Memory B cell (primary cell): ENCODE results near the gene DAB1.
"Not testable (repeated sequence)": the region's sequence is repeated elsewhere in the genome, so short reads cannot be mapped to it uniquely, and the experiment has no call there.

ENCODE experiments used
- ATAC-seq: fragments of 150-1000 bp; cut with Tn5 transposase; 2 replicates; pipeline ENCODE4 v1.10.0; 2021; ENCODE audit warnings: low read depth, mild to moderate bottlenecking, moderate library complexity
- DNase-seq, 2 donors: peaks; one replicate each; pipeline ENCODE4 v3.0.0; 2022; ENCODE audit warnings: low spot score in 2 of 2
- H3K27ac Mint-ChIP-seq: one replicate; pipeline ENCODE4 v1.8.0; 2022; ENCODE audit warnings: mild to moderate bottlenecking, moderate library complexity, mixed read lengths
- H3K27me3 Mint-ChIP-seq: one replicate; pipeline ENCODE4 v1.8.0; 2022; ENCODE audit warnings: mixed read lengths
- H3K36me3 Mint-ChIP-seq: one replicate; pipeline ENCODE4 v1.8.0; 2022; ENCODE audit warnings: mild to moderate bottlenecking, mixed read lengths
- H3K4me1 Mint-ChIP-seq: one replicate; pipeline ENCODE4 v1.8.0; 2022; ENCODE audit warnings: mixed read lengths
- H3K4me3 Mint-ChIP-seq: one replicate; pipeline ENCODE4 v1.8.0; 2022; ENCODE audit warnings: mild to moderate bottlenecking, moderate library complexity, mixed read lengths
- H3K9me3 Mint-ChIP-seq: one replicate; pipeline ENCODE4 v1.8.0; 2022; ENCODE audit warnings: mixed read lengths

The DAB1 gene

DNA sequence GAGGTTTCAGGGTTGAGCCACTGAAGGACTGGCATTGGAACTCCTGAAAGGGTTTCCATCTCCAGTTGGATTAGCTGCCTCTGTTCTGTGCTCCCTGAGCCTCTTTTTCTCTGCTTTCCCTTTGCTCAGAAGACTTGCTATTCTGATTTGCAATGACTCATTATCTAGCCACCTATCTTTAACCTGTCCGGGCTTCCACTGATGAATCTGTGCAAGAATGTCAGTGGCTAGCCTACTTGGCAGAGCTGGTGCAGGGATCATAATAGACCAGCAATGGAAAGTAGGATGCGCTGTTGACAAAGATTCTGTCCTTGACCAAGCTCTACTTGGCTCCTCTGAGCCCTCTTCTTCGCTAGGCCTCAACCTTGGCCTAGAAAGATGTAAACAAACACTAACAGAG is 336.2 kb downstream of the DAB1 start:
- H3K9me3 Mint-ChIP-seq, H3K27me3 Mint-ChIP-seq, ATAC-seq, H3K4me3 Mint-ChIP-seq, DNase-seq, H3K27ac Mint-ChIP-seq, H3K36me3 Mint-ChIP-seq, H3K4me1 Mint-ChIP-seq: not testable (repeated sequence)

DNA sequence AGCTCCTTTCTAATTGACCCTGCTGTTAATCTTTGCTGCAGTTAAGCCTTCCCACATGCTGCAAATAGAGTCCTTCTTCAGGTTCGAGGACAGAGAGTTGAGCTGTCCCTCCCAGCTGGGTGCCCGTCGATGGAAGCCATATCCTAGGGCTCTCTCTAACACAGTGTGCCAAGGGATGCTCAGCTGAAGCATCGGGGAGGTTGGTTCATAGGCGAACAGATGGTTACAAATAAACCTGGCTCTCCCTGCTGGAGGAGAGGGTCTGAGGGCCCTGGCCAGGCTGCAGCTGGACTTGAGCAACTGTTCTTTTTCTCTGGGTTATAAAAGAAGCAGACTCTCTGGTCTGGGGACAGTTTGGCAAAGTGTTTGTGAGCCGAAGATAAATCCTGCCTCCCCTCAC is 337.7 kb downstream of the DAB1 start:
- H3K27ac Mint-ChIP-seq = no peak overlapping the region
- H3K36me3 Mint-ChIP-seq = no peaks in the 10 kb centered on the region
- DNase-seq (no peak), ATAC-seq (no peak)
- no peaks in the 10 kb centered on the region for H3K4me1 Mint-ChIP-seq
- peaks cover 3% of the 10 kb centered on the region for H3K27me3 Mint-ChIP-seq
- no peaks in the 10 kb centered on the region for H3K9me3 Mint-ChIP-seq
- H3K4me3 Mint-ChIP-seq = no peak overlapping the region

GRCh38 chr1:57084701-57085100 is 339.2 kb downstream of the DAB1 start:
- Mint-ChIP-seq H3K36me3 (no peaks in the 10 kb centered on the region), H3K4me3 (no peak overlapping the region), H3K27me3 (peaks cover 3% of the 10 kb centered on the region), H3K4me1 (no peaks in the 10 kb centered on the region), H3K27ac (no peak overlapping the region), H3K9me3 (no peaks in the 10 kb centered on the region)
- ATAC-seq (no peak), DNase-seq (no peak)

DNA sequence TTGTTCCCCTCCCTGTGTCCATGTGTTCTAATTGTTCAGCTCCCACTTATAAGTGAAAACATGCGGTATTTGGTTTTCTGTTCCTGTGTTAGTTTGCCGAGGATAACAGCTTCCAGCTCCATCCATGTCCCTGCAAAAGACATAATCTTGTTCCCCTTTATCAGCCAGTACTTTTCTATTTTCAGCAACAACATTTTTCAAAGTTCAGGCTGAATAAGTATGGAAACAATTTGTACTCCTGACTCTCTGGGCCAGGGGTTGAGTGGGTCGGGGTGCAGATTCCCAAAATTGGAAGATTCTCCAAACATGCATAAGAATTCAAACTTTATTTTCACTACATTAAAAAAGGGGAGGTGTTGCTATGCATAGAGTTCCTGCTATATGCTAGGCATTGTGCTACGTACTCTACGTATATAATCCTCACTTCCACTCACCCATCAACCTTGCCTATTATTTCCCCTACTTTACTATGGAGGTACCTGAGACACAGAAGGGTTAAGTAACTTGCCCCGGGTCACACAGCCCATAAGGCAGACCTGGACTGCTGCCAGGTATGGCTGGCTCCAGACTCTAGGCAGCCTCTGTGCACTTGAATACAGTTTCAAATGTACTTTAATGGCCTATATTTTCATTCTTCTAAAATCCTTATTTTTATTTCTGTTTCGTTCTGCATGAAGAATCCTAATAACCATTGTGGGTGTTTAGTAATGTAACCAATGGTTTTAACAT is 341.0 kb downstream of the DAB1 start:
- DNase-seq (no peak), ATAC-seq (no peak)
- Mint-ChIP-seq H3K36me3 (no peaks in the 10 kb centered on the region), H3K4me1 (no peaks in the 10 kb centered on the region), H3K27me3 (peaks cover 3% of the 10 kb centered on the region), H3K27ac (no peak overlapping the region), H3K9me3 (no peaks in the 10 kb centered on the region), H3K4me3 (no peak overlapping the region)

GRCh38 chr1:57079454-57080157 is 344.3 kb downstream of the DAB1 start:
- Mint-ChIP-seq H3K36me3 (no peaks in the 10 kb centered on the region), H3K4me3 (no peak overlapping the region)
- ATAC-seq = no peak

DNA sequence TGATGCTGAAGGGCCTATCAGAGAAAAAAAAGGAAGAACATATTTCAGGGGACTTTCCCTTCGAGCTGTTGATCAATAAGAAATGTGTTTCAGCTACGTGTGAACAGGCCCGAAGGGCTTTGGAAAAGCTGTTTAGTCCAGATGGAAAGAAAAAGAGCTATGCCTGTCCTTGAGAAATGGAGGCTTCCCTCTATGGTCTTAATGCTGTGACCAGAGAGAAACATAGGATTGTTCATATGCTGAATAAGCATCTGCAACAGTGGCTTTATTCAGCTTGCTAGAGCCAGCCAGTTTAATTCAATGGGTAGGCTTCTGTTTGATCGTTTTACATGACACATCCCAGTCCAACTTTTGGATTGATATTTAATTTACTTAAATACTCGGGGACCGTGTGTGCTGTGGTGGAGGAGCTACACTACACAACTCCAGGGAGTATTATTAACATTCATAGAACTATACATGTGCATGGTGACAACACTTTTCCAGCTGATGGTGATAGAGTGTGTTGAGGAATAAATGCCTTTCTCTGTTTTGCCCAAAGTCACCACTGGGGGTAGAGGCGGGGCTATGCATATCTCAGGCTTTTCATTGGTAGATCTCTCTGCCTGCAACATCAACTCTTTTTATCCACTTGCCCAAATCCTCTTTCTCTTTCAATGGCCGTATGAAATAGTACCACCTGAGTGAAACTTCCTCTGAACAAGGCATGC is 351.3 kb downstream of the DAB1 start:
- H3K4me3 Mint-ChIP-seq = no peak overlapping the region
- H3K4me1 Mint-ChIP-seq = no peaks in the 10 kb centered on the region
- DNase-seq (no peak), ATAC-seq (no peak)
- H3K9me3 Mint-ChIP-seq = no peaks in the 10 kb centered on the region
- no peak overlapping the region for H3K27ac Mint-ChIP-seq
- no peaks in the 10 kb centered on the region for H3K27me3 Mint-ChIP-seq
- H3K36me3 Mint-ChIP-seq = no peaks in the 10 kb centered on the region

More at GRCh38 chr1:57079454-57080157, 344.3 kb downstream of the DAB1 start:
- no peaks in the 10 kb centered on the region for H3K9me3 Mint-ChIP-seq
- H3K4me1 Mint-ChIP-seq = no peaks in the 10 kb centered on the region
- no peaks in the 10 kb centered on the region for H3K27me3 Mint-ChIP-seq
- DNase-seq = no peak
- no peak overlapping the region for H3K27ac Mint-ChIP-seq

DNA sequence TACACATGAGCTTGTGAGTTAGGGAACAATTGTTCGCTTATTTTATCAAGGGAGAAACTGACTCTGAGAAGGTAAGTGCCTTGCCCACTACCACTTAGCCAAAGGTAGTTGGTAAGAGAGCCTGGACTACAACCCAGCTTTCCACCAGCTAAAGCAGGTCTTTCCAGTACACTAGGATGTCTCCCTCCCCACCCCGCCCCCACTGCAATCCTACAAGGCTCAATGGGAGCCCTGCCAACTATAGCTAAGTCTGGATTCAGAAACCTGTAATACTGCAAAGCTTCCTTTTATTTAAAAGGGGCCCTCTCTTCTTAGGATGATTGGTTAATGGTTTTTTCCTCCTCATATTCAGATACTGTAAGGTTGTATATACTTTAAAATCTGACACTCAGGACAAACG is 356.0 kb downstream of the DAB1 start:
- Mint-ChIP-seq H3K27ac (no peak overlapping the region), H3K4me3 (no peak overlapping the region), H3K36me3 (no peaks in the 10 kb centered on the region), H3K4me1 (no peaks in the 10 kb centered on the region), H3K27me3 (no peaks in the 10 kb centered on the region), H3K9me3 (no peaks in the 10 kb centered on the region)
- DNase-seq (no peak), ATAC-seq (no peak)

DNA sequence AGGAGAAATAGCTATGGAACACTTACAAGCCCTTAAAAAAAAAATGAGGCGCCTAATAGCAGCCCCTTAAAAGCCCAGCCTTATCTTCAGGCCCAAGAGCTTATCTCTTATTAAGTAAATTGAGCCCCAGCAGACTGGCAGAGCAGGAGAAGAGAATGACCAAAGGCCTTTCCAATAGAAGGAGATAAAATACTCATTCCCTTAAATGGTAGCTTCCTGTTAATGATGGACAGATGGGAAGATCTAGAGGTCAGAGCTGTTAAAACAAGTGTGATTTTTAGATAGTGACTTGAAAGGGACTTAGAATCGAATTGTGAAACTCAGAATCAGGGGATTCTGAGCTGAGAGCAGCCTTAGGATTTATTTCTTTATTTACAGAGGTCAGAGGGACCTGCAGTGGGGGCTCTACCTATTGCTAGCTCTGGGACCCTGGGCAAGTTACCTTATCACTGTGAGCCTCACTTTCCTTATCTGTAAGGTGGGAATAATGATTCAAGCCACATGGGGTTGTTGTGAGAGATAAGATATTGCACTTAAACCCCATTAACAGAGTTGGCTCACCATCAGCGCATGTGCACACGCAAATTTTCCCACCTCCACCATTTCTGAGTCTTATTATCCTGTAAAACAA is 356.8 kb downstream of the DAB1 start:
- no peaks in the 10 kb centered on the region for H3K36me3 Mint-ChIP-seq

DNA sequence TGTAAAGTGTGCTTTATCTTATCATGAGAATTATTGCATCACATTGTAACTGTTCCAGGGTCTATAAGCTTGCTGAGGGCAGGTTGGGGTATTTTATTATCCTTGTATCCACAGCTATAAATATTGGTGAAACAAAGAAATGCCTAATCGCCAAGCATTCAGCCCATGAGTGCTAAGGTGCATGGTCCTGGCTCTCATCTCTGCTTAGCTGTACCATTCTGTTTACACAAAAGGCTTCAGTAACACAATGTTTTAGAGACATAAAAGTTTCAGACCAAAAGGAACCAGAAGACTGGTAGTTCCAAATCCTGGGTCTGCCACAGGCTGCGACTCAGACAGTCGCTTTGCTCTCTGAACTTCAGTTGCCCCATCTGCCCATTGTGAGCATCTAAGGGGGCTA is 358.4 kb downstream of the DAB1 start:
- ATAC-seq (no peak), DNase-seq (no peak)
- Mint-ChIP-seq H3K9me3 (no peaks in the 10 kb centered on the region), H3K4me1 (no peaks in the 10 kb centered on the region), H3K27me3 (no peaks in the 10 kb centered on the region), H3K4me3 (no peak overlapping the region), H3K36me3 (no peaks in the 10 kb centered on the region), H3K27ac (no peak overlapping the region)

More for the DNA sequence above, 356.8 kb downstream of the DAB1 start:
- Mint-ChIP-seq H3K4me3 (no peak overlapping the region), H3K27ac (no peak overlapping the region), H3K9me3 (no peaks in the 10 kb centered on the region), H3K4me1 (no peaks in the 10 kb centered on the region), H3K27me3 (no peaks in the 10 kb centered on the region)
- DNase-seq (no peak), ATAC-seq (no peak)

- no peak for ATAC-seq
- H3K9me3 Mint-ChIP-seq = no peaks in the 10 kb centered on the region
- DNase-seq = no peak
- no peaks in the 10 kb centered on the region for H3K27me3 Mint-ChIP-seq
- no peak overlapping the region for H3K27ac Mint-ChIP-seq
- no peaks in the 10 kb centered on the region for H3K36me3 Mint-ChIP-seq
- no peak overlapping the region for H3K4me3 Mint-ChIP-seq
- no peaks in the 10 kb centered on the region for H3K4me1 Mint-ChIP-seq
These were observed 359.3 kb downstream of the DAB1 start for GRCh38 chr1:57064379-57065140.

GRCh38 chr1:57063406-57064125 is 360.3 kb downstream of the DAB1 start:
- H3K4me1 Mint-ChIP-seq = no peaks in the 10 kb centered on the region
- H3K4me3 Mint-ChIP-seq = no peak overlapping the region
- no peaks in the 10 kb centered on the region for H3K27me3 Mint-ChIP-seq
- H3K9me3 Mint-ChIP-seq = no peaks in the 10 kb centered on the region
- H3K36me3 Mint-ChIP-seq = no peaks in the 10 kb centered on the region
- H3K27ac Mint-ChIP-seq = no peak overlapping the region
- ATAC-seq (no peak), DNase-seq (no peak)

- no peak for ATAC-seq
- H3K9me3 Mint-ChIP-seq = no peaks in the 10 kb centered on the region
- H3K27me3 Mint-ChIP-seq = no peaks in the 10 kb centered on the region
- H3K4me3 Mint-ChIP-seq = no peak overlapping the region
- H3K36me3 Mint-ChIP-seq = no peaks in the 10 kb centered on the region
- H3K27ac Mint-ChIP-seq = no peak overlapping the region
- DNase-seq = no peak
- no peaks in the 10 kb centered on the region for H3K4me1 Mint-ChIP-seq
These were observed 362.5 kb downstream of the DAB1 start for GRCh38 chr1:57061369-57061768.

DNA sequence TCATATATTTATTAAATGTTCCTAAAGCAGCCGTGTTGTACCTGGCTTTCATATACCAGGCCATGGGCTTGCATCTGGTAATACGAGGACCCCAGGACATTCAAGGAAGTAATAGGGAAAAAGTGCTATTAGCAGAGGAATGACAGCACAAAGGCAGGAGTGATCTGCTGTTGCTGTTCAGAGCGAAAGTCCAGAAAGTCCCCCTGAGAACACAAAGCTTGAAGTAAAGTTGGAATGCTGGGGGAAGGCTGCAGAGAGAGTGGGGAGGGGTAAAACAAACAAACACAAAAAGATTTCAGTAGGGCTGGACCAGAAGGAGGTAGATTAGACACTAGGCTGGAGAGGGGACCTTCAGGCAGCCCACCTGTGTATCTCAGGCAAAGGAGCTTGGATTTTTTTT is 363.4 kb downstream of the DAB1 start:
- no peak overlapping the region for H3K27ac Mint-ChIP-seq
- H3K4me3 Mint-ChIP-seq = no peak overlapping the region
- ATAC-seq = no peak
- no peaks in the 10 kb centered on the region for H3K4me1 Mint-ChIP-seq
- no peaks in the 10 kb centered on the region for H3K36me3 Mint-ChIP-seq
- DNase-seq = no peak
- no peaks in the 10 kb centered on the region for H3K27me3 Mint-ChIP-seq
- no peaks in the 10 kb centered on the region for H3K9me3 Mint-ChIP-seq
